HepG2 (cell line): ENCODE data around the gene PDE4D. TPM values are rescaled to one million over a fixed set of nuclear protein-coding genes. Genes with fewer than 3 reads are reported as not detected.

Experiments used
- ATAC-seq: fragments of 200-7000 bp; cut with Tn5 transposase; 3 replicates; pipeline ENCODE4 v1.9.1; 2020; ENCODE audit warnings: mild to moderate bottlenecking, moderate library complexity
- BruUV-seq: library from RNA; stranded (reverse); fragments of 400-500 nt; replicated peaks from 2 replicates; lab custom pipeline; 2021; lab: Mats Ljungman, UMichigan
- CTCF ChIA-PET: fragments of 300-600 bp; formaldehyde crosslinking; extraction: SDS; loops from one replicate; lab custom pipeline; 2021; ENCODE audit warnings: low total read pairs, inconsistent platforms, low intra/inter-chr PET ratio; lab: Yijun Ruan, JAX
- POLR2A ChIA-PET: fragments of 350-600 bp; sonication (Branson Sonifier 250); formaldehyde crosslinking; loops from one replicate; lab custom pipeline; 2020; ENCODE audit warnings: antibody characterized with exemption, inconsistent platforms; lab: Yijun Ruan, JAX
- DNase-seq: peaks from one replicate; pipeline ENCODE4 v3.0.0-alpha.2; 2015; ENCODE audit warnings: low spot score
- FAIRE-seq: peaks from 3 replicates; lab custom pipeline; 2011; peaks lifted over from hg19 to GRCh38; lab: Jason Lieb, UNC
- H2AFZ ChIP-seq: one replicate; pipeline ENCODE4 v1.6.1; 2011; ENCODE audit warnings: low read length, inconsistent platforms
- H3K27ac ChIP-seq: fragments of 300-600 bp; 3 replicates; pipeline ENCODE4 v1.8.0; 2011; ENCODE audit warnings: mixed run types, mild to moderate bottlenecking, mixed read lengths, low read length, inconsistent platforms; ENCODE audit not compliant: insufficient read depth; ENCODE audit errors: extremely low read length
- H3K27me3 ChIP-seq, 2 experiments: fragments of 200-600 bp in 1 of 2; 2 replicates in 1 of 2; 3 replicates in 1 of 2; pipeline versions ENCODE4 v1.6.0 to v1.8.0; 2011; ENCODE audit warnings: low read length in 2 of 2, mild to moderate bottlenecking in 2 of 2, moderate library complexity in 2 of 2, inconsistent platforms in 1 of 2; ENCODE audit not compliant: insufficient read depth in 2 of 2, control insufficient read depth in 1 of 2
- H3K36me3 ChIP-seq, 2 experiments: fragments of 200-600 bp in 1 of 2; replicated peaks in 1 of 2; 2 replicates in 1 of 2; 3 replicates in 1 of 2; pipeline versions ENCODE4 v1.5.1 to v1.8.0; 2011; ENCODE audit warnings: low read length in 2 of 2, inconsistent platforms in 1 of 2; ENCODE audit not compliant: insufficient read depth in 2 of 2, control insufficient read depth in 1 of 2
- H3K4me1 ChIP-seq: 2 replicates; pipeline ENCODE4 v1.5.1; 2012; ENCODE audit warnings: low read length, inconsistent platforms; ENCODE audit not compliant: insufficient read depth
- H3K4me2 ChIP-seq: 2 replicates; pipeline ENCODE4 v1.6.0; 2011; ENCODE audit warnings: low read depth, low read length, inconsistent platforms
- H3K4me3 ChIP-seq, 3 experiments: fragments of 200-600 bp in 1 of 3; sonication (generic), shearing (Covaris generic) in 1 of 3; replicated peaks in 1 of 3; 2 replicates each; pipeline ENCODE4 v1.5.1; 2011 to 2016; ENCODE audit warnings: low read length in 3 of 3, inconsistent platforms in 2 of 3, low read depth in 2 of 3, mild to moderate bottlenecking in 2 of 3, control low read depth in 1 of 3, mixed read lengths in 1 of 3; ENCODE audit not compliant: insufficient read depth in 1 of 3
- H3K79me2 ChIP-seq: one replicate; pipeline ENCODE4 v1.6.1; 2011; ENCODE audit warnings: low read length, inconsistent platforms; ENCODE audit not compliant: insufficient read depth
- H3K9ac ChIP-seq: 2 replicates; pipeline ENCODE4 v1.6.0; 2011; ENCODE audit warnings: mild to moderate bottlenecking, low read depth, low read length, inconsistent platforms; ENCODE audit not compliant: insufficient read depth
- H3K9me3 ChIP-seq: 2 replicates; pipeline ENCODE4 v1.5.1; 2012; ENCODE audit warnings: mild to moderate bottlenecking, low read length
- H4K20me1 ChIP-seq: 2 replicates; pipeline ENCODE4 v1.6.0; 2011; ENCODE audit warnings: inconsistent platforms, mild to moderate bottlenecking, low read length, moderate library complexity; ENCODE audit not compliant: insufficient read depth
- CEBPG ChIP-seq: IDR thresholded peaks from 2 replicates; pipeline ENCODE4 v1.6.1; 2016
- E2F1 ChIP-seq: sonication (generic); formaldehyde crosslinking; IDR thresholded peaks from 2 replicates; pipeline ENCODE4 v1.5.0; 2020; ENCODE audit warnings: missing genetic modification reagents
- POLR2AphosphoS2 ChIP-seq: IDR thresholded peaks from 2 replicates; pipeline ENCODE4 v1.6.1; 2011; ENCODE audit warnings: low read depth, low read length, improper control_type of control experiment
- REXO4 ChIP-seq: sonication (generic); formaldehyde crosslinking; IDR thresholded peaks from 2 replicates; pipeline ENCODE4 v1.8.0; 2022; ENCODE audit warnings: missing genetic modification reagents, mild to moderate bottlenecking, borderline replicate concordance
- SALL1 ChIP-seq: sonication (generic); formaldehyde crosslinking; IDR thresholded peaks from 2 replicates; pipeline ENCODE4 v1.8.0; 2022; ENCODE audit warnings: mild to moderate bottlenecking, missing genetic modification reagents
- SSRP1 ChIP-seq: IDR thresholded peaks from 2 replicates; pipeline ENCODE4 v1.6.1; 2016; ENCODE audit warnings: control low read depth
- TARDBP ChIP-seq: sonication (generic); formaldehyde crosslinking; IDR thresholded peaks from 2 replicates; pipeline ENCODE4 v1.8.0; 2022; ENCODE audit warnings: mild to moderate bottlenecking, missing genetic modification reagents
- XBP1 ChIP-seq: sonication (generic); formaldehyde crosslinking; IDR thresholded peaks from 2 replicates; pipeline ENCODE4 v1.5.0; 2020; ENCODE audit warnings: missing genetic modification reagents
- ZNF138 ChIP-seq: sonication (generic); formaldehyde crosslinking; IDR thresholded peaks from 2 replicates; pipeline ENCODE4 v1.5.0; 2020; ENCODE audit warnings: mild to moderate bottlenecking, low read depth, missing genetic modification reagents
- ZNF556 ChIP-seq: sonication (generic); formaldehyde crosslinking; IDR thresholded peaks from 2 replicates; pipeline ENCODE4 v1.4.0; 2020; ENCODE audit warnings: mild to moderate bottlenecking, missing genetic modification reagents, borderline replicate concordance
- whole genome bisulfite sequencing: methylation state at CpG from one replicate; pipeline ENCODE4 v1.1.6; 2017; ENCODE audit warnings: low lambda C conversion rate; 5-methylcytosine and 5-hydroxymethylcytosine counted together
- in situ Hi-C: cut with HindIII; loops from 2 replicates; pipeline ENCODE4 v1.10.0; 2017; ENCODE audit warnings: low pct_unique_long_range_greater_than_20kb; ENCODE audit not compliant: extremely low pct_ligation_motif_present
- intact Hi-C: fragments of 100-400 bp; cut with micrococcal nuclease; formaldehyde crosslinking; loops from one replicate; pipeline ENCODE4 v1.10.0; 2022; ENCODE audit not compliant: unreplicated experiment
- polyA plus RNA-seq, 8 experiments: library from polyadenylated mRNA; depleted of rRNA in 3 of 8; stranded (reverse) in 7 of 8; unstranded in 1 of 8; fragments of >200 nt; fragmentation: Illumina TruSeq in 4 of 8; extraction: Trizol in 4 of 8; gene quantifications; 2 replicates each; pipeline versions ENCODE4 v1.2.1 to v1.2.3, GENCODE V29; 2011 to 2016; ENCODE audit warnings: low read depth in 4 of 8, missing spikeins in 1 of 8, mixed read lengths in 1 of 8; ENCODE audit not compliant: insufficient read depth in 1 of 8
- total RNA-seq, 5 experiments: library from RNA; depleted of rRNA; stranded (reverse); fragments of >200 nt; fragmentation: Illumina TruSeq; extraction: Trizol; gene quantifications; 2 replicates each; pipeline ENCODE4 v1.2.3, GENCODE V29; 2016; ENCODE audit warnings: low read depth in 1 of 5

Gene PDE4D
- total and polyA plus RNA-seq, 2 of the 13 experiments (the other 11 are each of a cell fraction or from before 2014, with no cell fraction given): 7.0 to 12.2 TPM

GRCh38 chr5:59054963-59055528 lies 838.5 kb downstream of the PDE4D start:
- Histone ChIP-seq H3K4me1 (peaks cover 23% of the 10 kb centered on the region), H4K20me1 (no peaks in the 10 kb centered on the region), H3K4me3 (no peak overlapping the region), H3K9ac (no peak overlapping the region), H3K79me2 (no peaks in the 10 kb centered on the region), H2AFZ (no peak overlapping the region), H3K4me2 (no peak overlapping the region), H3K27me3 (no peaks in the 10 kb centered on the region), H3K36me3 (no peaks in the 10 kb centered on the region), H3K9me3 (no peaks in the 10 kb centered on the region), H3K27ac (no peak overlapping the region)
- in situ Hi-C loops: no loop called here
- ChIA-PET POLR2A (no interaction called here), CTCF (no interaction called here)
- BruUV-seq: no TSS peak
- WGBS: 53% methylated on average over 3 of the region's 3 CpGs
- DNase-seq (no peak), ATAC-seq (no peak), FAIRE-seq (no peak)
- intact Hi-C loops: no loop called here
- TF ChIP-seq ZNF138: no peak
- TF ChIP-seq SSRP1 (CRISPR knock-in tag): no peak
- TF ChIP-seq E2F1 (CRISPR knock-in tag): no peak
- no peak for TF ChIP-seq REXO4 (CRISPR knock-in tag)
- no peak for TF ChIP-seq XBP1 (CRISPR knock-in tag)
- TF ChIP-seq SALL1: no peak
- no peak for TF ChIP-seq TARDBP
- TF ChIP-seq CEBPG (CRISPR knock-in tag): no peak
- TF ChIP-seq ZNF556 (CRISPR knock-in tag): no peak
- TF ChIP-seq POLR2AphosphoS2: no peak
